PFSK-1 (cell line): Measurements from ENCODE around the gene POLR1D.

Experiments
- FOXP2 ChIP-seq: optimal IDR thresholded peaks from 2 replicates; pipeline ENCODE3; 2011; ENCODE audit warnings: borderline replicate concordance, control low read depth, inconsistent platforms; ENCODE audit not compliant: insufficient read depth; ENCODE audit errors: extremely low read length, extremely low read depth
- POLR2AphosphoS5 ChIP-seq: IDR thresholded peaks from 2 replicates; pipeline ENCODE4 v1.6.1; 2012; ENCODE audit warnings: low read depth, mild to moderate bottlenecking, control low read depth, low read length, moderate library complexity
- SIN3A ChIP-seq: IDR thresholded peaks from 2 replicates; pipeline ENCODE4 v1.6.1; 2012; ENCODE audit warnings: mild to moderate bottlenecking, low read length, moderate library complexity, borderline replicate concordance; ENCODE audit not compliant: insufficient read depth
- TAF1 ChIP-seq: IDR thresholded peaks from 2 replicates; pipeline ENCODE4 v1.6.1; 2012; ENCODE audit warnings: low read length, control low read depth, borderline replicate concordance; ENCODE audit not compliant: insufficient read depth
- TF ChIP-seq, protein P1 (sequence below), 2 experiments: IDR thresholded peaks; 2 replicates each; pipeline versions ENCODE4 v1.6.1 to v1.8.0; 2011 to 2012; ENCODE audit warnings: low read depth in 2 of 2, low read length in 2 of 2, control low read depth in 1 of 2, inconsistent platforms in 1 of 2, mild to moderate bottlenecking in 1 of 2, moderate library complexity in 1 of 2; ENCODE audit not compliant: insufficient read depth in 1 of 2

The POLR1D gene

GRCh38 chr13:27593267-27593666 lies 28.4 kb upstream of the POLR1D start:
- TF ChIP-seq, protein P1, sequence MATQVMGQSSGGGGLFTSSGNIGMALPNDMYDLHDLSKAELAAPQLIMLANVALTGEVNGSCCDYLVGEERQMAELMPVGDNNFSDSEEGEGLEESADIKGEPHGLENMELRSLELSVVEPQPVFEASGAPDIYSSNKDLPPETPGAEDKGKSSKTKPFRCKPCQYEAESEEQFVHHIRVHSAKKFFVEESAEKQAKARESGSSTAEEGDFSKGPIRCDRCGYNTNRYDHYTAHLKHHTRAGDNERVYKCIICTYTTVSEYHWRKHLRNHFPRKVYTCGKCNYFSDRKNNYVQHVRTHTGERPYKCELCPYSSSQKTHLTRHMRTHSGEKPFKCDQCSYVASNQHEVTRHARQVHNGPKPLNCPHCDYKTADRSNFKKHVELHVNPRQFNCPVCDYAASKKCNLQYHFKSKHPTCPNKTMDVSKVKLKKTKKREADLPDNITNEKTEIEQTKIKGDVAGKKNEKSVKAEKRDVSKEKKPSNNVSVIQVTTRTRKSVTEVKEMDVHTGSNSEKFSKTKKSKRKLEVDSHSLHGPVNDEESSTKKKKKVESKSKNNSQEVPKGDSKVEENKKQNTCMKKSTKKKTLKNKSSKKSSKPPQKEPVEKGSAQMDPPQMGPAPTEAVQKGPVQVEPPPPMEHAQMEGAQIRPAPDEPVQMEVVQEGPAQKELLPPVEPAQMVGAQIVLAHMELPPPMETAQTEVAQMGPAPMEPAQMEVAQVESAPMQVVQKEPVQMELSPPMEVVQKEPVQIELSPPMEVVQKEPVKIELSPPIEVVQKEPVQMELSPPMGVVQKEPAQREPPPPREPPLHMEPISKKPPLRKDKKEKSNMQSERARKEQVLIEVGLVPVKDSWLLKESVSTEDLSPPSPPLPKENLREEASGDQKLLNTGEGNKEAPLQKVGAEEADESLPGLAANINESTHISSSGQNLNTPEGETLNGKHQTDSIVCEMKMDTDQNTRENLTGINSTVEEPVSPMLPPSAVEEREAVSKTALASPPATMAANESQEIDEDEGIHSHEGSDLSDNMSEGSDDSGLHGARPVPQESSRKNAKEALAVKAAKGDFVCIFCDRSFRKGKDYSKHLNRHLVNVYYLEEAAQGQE (IDR thresholded peaks at IDR 0.05; ENCODE audit: insufficient read depth in 1 of 2, low read depth in 2 of 2, low read length in 2 of 2), result no peak
- TF ChIP-seq POLR2AphosphoS5 (no peak), FOXP2 (no peak), TAF1 (no peak), SIN3A (no peak)

DNA sequence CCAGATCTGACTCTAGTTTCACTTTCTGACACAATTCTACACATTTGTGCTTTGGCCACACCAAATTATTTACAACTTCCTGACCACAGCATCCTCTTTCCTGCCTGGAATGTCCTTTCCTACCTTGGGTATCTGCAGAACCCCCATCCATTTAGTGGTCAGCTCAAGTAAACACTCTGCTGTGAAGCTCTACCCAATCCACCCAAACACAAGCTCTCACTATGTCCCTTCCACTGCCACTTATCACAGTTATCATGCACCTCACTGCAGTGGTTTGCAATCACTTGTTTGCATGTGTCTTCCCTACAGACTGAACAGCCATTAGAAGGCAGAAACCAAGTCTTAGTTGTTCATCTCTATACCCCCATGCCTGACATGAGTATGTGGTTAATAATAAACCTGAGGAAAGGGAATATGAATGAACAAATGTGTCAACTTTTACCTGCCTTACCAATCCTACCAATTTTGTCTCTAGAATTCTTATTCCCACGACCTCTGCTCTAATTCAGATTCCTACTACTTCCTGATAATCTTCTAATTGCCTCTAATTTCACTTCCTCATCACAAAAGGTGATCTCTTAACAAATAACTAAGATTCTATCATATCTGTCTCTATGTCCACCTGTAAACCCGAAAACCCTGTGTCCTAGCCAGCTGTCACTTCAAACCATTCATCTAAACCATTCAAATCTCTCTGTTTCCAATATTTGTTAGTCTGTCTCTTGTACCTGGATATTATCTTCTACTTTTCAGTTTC lies 26.5 kb upstream of the POLR1D start:
- TF ChIP-seq FOXP2, result no peak
- TF ChIP-seq TAF1, result no peak
- no peak for TF ChIP-seq SIN3A
- TF ChIP-seq POLR2AphosphoS5, result no peak
- TF ChIP-seq, protein P1 (IDR thresholded peaks at IDR 0.05; ENCODE audit: insufficient read depth in 1 of 2, low read depth in 2 of 2, low read length in 2 of 2), result no peak

GRCh38 chr13:27599096-27599495 lies 22.6 kb upstream of the POLR1D start:
- no peak for TF ChIP-seq FOXP2
- TF ChIP-seq SIN3A, result no peak
- no peak for TF ChIP-seq TAF1
- TF ChIP-seq, protein P1 (IDR thresholded peaks at IDR 0.05; ENCODE audit: insufficient read depth in 1 of 2, low read depth in 2 of 2, low read length in 2 of 2), result no peak
- no peak for TF ChIP-seq POLR2AphosphoS5

- TF ChIP-seq TAF1, result no peak
- TF ChIP-seq, protein P1 (IDR thresholded peaks at IDR 0.05; ENCODE audit: insufficient read depth in 1 of 2, low read depth in 2 of 2, low read length in 2 of 2), result no peak
- TF ChIP-seq SIN3A, result no peak
- no peak for TF ChIP-seq POLR2AphosphoS5
- no peak for TF ChIP-seq FOXP2
These were observed 21.7 kb upstream of the POLR1D start for GRCh38 chr13:27599845-27600553.
